ENCODE data around the gene POU3F2.

POU3F2 gene

DNA sequence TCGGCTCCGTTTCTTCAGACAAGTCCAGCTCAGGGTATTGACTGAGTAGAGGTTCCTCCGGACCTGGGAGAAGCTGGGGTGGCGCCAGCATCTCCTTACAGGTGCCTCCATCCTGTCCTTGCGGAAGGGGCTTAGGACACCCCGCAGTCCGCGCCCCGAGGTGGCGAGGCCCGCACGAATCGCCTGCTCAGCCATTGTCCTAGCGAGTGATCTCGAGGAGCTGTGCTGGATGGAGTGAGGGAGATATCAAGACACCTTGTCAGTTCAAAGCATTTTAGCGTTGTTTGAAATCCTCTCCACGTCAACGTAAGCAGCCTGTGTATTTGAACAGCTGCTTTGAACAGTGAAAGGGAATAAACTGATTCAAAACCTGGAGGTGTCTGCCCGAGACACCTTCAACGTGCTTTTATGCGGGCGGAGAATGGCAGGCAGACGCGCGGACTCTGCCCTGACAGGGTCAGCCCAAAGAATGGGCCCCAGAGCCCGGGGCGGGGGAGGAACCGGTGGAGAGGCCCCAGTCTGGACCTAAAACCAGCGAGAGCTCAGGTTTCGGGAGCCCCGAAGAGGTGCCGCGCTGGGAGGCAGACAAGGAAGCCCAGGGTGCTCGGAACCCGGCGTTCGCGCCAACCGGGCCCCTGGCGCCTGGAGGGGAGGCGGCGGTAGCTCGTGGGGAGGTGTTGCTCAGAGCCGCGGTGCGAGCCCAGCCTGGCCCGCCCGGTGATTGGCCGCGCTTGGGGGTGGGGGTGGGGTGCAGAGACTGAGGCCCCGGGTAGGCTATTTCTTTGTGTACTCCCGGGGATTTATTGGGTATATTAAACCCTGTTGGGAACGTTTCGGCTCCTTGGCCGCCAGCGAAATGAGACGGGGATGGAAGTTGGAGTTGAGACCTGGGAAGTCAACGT is 3.1 kb upstream of the POU3F2 start:
- DNase-seq, result no peak

GRCh38 chr6:98831959-98832283 is 2.5 kb upstream of the POU3F2 start:
- no peak for DNase-seq

GRCh38 chr6:98832284-98833056 is 1.9 kb upstream of the POU3F2 start:
- DNase-seq, result no peak

DNA sequence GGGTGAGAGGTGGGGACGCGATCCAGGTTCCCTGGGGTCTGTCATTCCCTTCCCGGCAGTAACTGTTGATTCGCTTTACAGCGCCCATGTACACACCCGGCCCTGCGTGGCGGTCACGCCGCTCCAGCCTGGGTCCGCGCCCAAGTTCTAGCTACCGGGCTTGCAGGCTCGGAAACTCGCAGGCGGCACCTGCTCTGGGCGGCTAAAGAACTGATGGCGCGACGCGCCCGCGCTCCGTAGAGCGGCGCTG is 1.4 kb upstream of the POU3F2 start:
- no peak for DNase-seq

DNA sequence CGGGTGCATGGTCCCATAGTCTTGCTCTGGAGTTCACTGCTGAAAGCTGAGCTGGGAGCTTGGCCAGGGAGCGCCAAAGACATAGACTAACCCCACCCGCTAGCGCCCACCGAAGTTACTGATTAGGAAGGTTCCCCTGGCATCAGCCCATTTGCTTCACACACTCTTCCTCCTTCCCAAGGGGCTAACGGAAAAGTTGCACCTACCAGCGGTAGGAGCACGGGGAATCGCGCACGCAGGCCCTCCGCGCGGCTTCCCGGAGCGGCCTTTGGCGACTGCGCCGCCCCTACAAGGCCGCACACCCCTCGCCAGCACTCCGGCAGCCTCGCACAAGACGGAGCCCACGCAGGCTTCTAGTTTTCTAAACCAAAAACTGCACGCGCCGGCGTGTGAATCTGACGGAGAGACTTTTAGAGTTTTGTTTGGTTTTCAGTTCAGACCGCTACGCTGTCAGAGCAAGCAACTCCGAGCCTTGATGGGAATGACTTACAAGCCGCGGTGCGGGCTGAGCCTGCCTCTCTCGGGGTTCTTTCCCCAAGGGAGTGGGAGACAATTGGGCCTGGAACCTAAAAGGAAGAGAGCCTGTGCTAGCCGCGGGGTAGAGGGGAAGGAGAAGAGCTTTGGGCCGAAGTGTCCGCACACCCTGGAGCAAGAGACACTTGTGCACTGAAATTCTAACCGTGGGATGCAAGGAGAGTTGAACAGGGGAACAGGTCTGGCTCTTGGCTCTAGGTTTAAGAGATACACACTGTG is 891 bp upstream of the POU3F2 start:
- DNase-seq, result no peak

DNA sequence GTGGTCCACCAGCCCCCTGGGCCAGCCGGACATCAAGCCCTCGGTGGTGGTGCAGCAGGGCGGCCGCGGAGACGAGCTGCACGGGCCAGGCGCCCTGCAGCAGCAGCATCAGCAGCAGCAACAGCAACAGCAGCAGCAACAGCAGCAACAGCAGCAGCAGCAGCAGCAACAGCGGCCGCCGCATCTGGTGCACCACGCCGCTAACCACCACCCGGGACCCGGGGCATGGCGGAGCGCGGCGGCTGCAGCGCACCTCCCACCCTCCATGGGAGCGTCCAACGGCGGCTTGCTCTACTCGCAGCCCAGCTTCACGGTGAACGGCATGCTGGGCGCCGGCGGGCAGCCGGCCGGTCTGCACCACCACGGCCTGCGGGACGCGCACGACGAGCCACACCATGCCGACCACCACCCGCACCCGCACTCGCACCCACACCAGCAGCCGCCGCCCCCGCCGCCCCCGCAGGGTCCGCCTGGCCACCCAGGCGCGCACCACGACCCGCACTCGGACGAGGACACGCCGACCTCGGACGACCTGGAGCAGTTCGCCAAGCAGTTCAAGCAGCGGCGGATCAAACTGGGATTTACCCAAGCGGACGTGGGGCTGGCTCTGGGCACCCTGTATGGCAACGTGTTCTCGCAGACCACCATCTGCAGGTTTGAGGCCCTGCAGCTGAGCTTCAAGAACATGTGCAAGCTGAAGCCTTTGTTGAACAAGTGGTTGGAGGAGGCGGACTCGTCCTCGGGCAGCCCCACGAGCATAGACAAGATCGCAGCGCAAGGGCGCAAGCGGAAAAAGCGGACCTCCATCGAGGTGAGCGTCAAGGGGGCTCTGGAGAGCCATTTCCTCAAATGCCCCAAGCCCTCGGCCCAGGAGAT is 1.0 kb downstream of the POU3F2 start:
- no peak for DNase-seq

DNA sequence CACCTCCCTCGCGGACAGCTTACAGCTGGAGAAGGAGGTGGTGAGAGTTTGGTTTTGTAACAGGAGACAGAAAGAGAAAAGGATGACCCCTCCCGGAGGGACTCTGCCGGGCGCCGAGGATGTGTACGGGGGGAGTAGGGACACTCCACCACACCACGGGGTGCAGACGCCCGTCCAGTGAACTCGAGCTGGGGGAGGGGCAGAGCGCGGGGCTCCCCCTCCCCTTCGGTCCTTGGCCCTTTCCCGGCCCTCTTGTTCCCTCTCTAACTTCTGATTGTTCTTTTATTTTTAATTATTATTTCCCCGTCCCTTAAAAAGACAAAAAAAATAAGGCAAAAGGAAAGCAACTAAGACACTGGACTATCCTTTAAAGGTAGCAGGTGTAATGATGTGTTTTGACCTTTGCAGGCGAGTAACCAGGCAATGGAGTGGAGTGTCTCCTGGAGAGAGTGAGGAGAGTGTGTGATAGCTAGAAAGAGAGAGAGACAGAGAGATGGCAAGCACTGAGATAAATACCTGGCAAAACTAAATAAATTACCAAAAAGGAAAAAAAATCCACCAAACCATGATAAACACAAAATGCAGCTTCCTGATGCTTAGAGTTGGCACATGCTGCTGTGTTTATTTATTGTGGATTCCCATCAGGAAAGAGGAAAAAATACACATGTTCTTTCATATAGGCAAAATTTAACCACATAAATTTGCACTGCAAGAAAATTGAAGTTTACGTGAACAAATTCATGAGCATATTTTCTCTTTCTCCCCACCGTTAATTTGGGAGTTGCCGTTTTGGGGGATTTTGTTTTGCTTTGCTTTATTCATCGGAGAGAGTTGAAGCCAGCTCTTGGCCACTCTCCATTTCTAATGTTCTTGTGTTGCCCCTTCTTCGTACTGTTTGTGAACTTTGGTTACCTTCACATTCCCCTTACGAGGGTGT is 1.9 kb downstream of the POU3F2 start:
- no peak for DNase-seq

DNA sequence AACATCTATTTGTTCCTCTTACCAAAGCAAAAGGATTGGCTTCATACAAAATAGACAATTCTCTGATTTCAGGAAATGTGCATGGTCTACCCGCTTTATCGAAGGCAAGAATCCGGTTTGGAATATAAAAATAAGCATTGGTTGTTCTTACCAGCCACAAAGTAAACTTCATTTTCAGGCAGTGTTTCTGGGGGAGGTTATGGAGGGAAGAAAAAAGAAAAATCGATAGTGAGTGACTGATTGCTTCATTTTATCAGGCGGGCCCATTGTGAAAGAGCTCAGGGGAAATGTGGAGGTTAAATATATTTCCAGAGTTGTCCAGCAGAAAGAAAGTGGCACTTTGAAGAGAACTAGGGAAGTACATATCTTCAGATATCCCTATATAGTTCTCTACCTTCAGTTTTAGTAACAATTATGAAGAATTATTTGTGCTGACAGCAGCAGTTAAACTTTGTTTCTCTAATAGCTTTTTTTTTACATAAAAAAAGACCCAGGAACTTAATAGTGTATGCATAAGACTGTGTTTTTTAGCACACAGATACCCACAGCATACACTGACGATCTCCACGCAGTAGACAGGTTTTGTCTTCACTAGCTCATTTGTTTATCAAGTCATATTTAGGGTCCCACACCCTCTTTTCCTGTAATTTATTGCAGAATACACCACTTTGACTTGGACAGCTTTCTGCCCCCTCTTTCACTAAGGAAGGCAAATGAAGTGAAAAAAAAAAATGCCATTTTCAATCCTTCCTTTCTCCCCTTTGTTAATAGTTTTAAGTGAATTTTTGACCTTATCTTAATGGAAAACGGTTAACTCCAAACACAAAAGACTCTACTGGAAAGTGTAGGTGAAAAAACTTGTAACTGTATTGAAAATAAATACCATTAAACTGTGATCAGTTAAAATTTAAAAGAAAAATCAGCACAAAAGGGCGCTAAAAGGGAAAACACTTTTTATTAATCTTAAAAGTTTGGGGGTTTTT is 2.9 kb downstream of the POU3F2 start:
- DNase-seq, result no peak

DNA sequence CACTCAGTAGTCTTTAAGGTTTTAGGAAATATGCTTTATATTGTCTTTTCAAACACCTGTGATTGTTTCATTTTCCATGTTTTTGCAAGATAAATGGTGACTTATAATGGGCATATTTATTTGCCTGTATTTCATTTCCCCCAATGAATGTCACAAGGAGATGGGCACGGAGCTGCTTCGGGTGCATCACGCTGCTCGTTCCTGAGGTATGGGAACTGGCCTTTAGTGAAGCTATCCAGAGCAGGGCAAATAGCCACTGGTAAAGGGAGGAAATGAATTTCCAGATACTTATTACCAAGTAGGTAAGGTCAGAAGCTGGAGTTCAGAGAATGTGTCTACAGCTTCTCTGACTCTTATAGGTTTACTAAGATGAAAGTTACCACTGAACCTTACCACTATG is 3.7 kb downstream of the POU3F2 start:
- DNase-seq, result no peak

DNA sequence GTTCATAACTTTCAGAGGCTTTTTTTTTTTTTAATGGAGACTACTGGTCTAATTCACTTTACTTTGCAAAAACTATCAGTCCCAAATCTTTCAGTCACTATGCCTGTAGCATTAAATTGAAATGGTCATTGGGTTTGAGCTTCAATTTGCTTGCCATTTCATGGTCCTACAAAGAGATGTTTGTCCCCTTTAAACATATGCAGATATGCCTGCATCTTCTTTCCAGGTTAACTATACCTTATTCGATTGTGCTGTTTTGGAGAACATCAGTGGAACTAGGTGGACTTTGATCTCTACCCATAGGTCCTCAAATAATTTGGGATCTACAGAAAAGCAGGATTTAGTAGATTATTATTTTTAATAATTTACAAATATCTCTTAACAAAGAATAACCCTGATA is 4.6 kb downstream of the POU3F2 start:
- DNase-seq, result no peak

DNA sequence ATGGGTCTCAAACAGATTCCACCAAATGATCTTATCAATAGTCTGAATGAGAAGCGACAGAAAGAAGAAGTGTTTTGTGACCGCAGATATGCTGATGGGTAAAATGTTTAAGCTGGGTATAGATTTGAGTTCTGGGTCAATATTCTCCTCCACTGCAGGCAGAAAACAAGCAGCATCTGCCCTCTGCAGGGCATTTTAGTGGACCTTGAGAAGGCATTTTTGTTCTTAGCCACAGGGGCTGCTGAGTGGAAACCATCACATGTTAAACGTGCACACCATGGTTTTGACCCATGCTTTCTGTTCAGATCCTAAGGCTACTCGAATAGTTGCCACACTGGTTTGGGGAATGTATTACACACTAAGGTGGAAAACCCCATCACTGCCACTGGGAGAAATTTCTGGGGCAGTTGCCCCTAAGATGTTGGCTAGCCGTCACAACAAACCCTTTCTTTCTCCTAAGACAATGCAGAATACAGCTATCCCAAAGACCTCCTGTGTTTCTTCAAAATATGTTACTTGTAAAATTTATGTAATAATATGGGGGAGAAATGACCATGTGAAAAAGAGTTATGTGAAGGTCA is 5.5 kb downstream of the POU3F2 start:
- no peak for DNase-seq

- DNase-seq, result no peak
Observed at GRCh38 chr6:98840385-98840784, 6.0 kb downstream of the POU3F2 start.

GRCh38 chr6:98840996-98841513 is 6.7 kb downstream of the POU3F2 start:
- no peak for DNase-seq

DNA sequence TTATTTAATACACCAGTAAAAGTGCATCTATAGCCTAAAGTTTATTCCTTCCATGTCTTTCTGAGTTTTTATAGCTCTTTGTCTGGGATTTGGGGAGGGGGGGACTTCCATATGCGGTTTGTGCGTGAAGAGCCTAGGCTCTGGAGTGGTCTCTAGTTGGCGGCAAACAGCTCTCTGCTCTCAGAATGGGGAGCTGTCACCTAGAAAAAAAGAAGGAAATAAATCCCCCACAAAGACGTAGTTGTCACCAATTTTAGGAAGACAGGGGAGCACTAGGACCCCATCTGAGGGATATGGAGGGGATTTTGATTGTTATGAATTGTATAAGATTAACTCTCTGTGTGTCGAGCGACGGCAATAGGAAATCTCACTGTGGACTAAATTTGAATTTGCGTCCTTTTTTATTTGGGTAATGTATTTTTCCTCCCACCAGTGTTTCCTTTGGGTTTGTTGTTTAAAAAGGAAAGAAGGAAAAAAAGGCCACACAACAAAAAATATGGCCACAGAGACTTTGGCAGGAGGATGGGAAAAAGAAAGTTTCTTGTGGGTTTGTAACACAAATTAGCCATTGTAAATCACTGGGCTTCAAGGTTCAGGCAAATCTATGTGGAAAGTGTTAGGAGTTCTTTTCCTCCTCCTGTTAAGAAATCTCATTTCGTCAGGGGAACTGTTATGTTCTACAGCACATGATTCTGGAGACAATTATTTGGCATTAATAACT is 7.4 kb downstream of the POU3F2 start:
- no peak for DNase-seq

DNA sequence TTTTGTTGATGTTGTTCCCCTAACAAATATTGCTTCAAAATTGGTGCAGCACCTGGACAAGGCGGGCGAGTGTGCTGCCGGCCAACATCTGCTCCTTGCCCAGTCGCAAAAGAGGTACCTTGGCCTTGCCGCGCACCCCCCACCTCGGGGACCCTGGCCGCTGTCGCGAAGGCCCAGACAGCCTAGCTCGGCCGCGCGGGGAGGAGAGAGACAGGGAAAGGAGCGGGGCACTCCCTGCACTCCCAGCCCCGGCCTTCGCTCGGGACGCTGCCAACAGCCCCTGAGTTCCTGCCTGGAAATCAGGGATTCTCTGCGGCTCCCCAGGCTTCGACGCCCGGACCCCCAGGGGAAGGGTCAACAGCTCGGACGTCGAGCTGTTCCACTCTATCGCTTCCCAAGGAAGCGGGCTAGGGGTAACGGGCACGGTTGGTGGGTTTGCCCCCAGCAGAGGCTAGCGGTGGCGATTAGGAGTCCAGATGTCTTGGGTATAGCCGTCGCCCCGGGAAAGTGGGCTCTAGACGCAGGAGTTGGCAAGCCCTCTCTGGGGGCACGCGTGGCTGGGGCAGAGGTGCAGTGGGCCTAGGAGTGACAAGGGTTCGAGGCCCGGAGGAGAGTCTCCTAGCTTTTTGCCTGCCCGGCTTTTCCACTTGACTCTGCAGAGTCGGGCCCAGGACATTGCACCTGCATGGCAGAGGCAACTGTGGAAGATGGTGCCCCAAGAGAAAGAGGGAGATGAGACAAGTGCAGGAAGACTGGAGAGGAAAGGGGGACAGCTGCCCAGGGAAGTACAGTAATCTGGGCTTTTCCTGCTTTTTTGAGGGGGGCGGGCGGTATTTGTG is 8.2 kb downstream of the POU3F2 start:
- no peak for DNase-seq

GRCh38 chr6:98843271-98844243 is 9.2 kb downstream of the POU3F2 start:
- DNase-seq, result no peak
